DOHH2 (cell line): ENCODE measurements around the gene MARK4.

Source experiments
- EZH2phosphoT487 ChIP-seq: fragments of 200-600 bp; sonication (generic); IDR thresholded peaks from 2 replicates; pipeline ENCODE4 v1.6.1; 2017; ENCODE audit warnings: borderline replicate concordance, mild to moderate bottlenecking, antibody characterized with exemption, low read length, moderate library complexity, mixed read lengths
- TF ChIP-seq, protein P1 (sequence below): fragments of 200-600 bp; sonication (generic); IDR thresholded peaks from one replicate; pipeline ENCODE4 v1.5.1; 2014; ENCODE audit warnings: antibody characterized with exemption, mild to moderate bottlenecking, low read depth, low read length; ENCODE audit not compliant: poor library complexity, severe bottlenecking

DNA sequence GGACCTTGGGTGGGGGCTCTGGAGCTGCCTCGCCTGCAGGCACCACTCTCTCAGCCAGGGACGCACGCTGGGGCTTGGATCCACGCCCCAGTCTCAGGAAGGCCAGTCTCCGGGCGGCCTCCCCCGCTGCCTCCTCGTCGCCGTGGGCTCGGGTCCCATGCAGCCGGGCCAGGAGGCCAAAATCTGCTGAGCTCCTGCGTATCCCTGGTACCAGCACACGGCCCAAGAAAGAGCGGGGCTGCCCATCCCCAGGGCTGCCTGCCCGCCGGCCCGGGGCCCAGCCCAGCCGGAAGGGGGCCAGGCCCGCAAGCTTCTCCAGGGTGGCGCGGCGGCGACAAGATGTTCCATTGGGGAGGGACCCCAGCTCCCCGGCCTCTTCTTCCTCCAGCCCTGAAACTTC lies 12.5 kb upstream of the MARK4 start:
- TF ChIP-seq, protein P1, sequence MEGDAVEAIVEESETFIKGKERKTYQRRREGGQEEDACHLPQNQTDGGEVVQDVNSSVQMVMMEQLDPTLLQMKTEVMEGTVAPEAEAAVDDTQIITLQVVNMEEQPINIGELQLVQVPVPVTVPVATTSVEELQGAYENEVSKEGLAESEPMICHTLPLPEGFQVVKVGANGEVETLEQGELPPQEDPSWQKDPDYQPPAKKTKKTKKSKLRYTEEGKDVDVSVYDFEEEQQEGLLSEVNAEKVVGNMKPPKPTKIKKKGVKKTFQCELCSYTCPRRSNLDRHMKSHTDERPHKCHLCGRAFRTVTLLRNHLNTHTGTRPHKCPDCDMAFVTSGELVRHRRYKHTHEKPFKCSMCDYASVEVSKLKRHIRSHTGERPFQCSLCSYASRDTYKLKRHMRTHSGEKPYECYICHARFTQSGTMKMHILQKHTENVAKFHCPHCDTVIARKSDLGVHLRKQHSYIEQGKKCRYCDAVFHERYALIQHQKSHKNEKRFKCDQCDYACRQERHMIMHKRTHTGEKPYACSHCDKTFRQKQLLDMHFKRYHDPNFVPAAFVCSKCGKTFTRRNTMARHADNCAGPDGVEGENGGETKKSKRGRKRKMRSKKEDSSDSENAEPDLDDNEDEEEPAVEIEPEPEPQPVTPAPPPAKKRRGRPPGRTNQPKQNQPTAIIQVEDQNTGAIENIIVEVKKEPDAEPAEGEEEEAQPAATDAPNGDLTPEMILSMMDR: no peak
- no peak for TF ChIP-seq EZH2phosphoT487
